Endothelial cell of umbilical vein (primary cell): ENCODE measurements around the gene GATA6. TPM values are rescaled to one million over a fixed set of nuclear protein-coding genes. Genes with fewer than 3 reads are reported as not detected.

ENCODE experiments used
- BruUV-seq: library from RNA; stranded (reverse); fragments of 400-500 nt; replicated peaks from 2 replicates; lab custom pipeline; 2021; lab: Mats Ljungman, UMichigan
- CTCF ChIA-PET: fragments of 300-600, 350-600 bp; sonication (Branson Sonifier 250); formaldehyde crosslinking; loops from one replicate; lab custom pipeline; 2021; ENCODE audit warnings: antibody characterized with exemption, inconsistent platforms; lab: Charles Lee
- POLR2A ChIA-PET: fragments of 300-600, 350-600 bp; sonication (Branson Sonifier 250); formaldehyde crosslinking; loops from one replicate; lab custom pipeline; 2021; ENCODE audit warnings: antibody characterized with exemption, inconsistent platforms; lab: Charles Lee
- DNase-seq: peaks from one replicate; pipeline ENCODE4 v3.0.0-alpha.2; 2011; ENCODE audit warnings: low read depth, low spot score
- FAIRE-seq: peaks from 2 replicates; lab custom pipeline; 2011; peaks lifted over from hg19 to GRCh38; lab: Jason Lieb, UNC
- H2AFZ ChIP-seq: 2 replicates; pipeline ENCODE4 v1.6.0; 2012; ENCODE audit warnings: low read depth, low read length, control low read depth, inconsistent platforms
- H3K27ac ChIP-seq: 2 replicates; pipeline ENCODE4 v1.5.1; 2011; ENCODE audit warnings: low read depth, mild to moderate bottlenecking, control low read depth, low read length, moderate library complexity; ENCODE audit not compliant: insufficient read depth
- H3K27me3 ChIP-seq, 2 experiments: 2 replicates each; pipeline versions ENCODE4 v1.6.0 to v1.6.1; 2011; ENCODE audit warnings: low read length in 2 of 2, mixed read lengths in 1 of 2; ENCODE audit not compliant: control insufficient read depth in 2 of 2, insufficient read depth in 2 of 2
- H3K36me3 ChIP-seq, 2 experiments: 2 replicates in 1 of 2; 3 replicates in 1 of 2; pipeline ENCODE4 v1.5.1; 2011; ENCODE audit warnings: low read length in 2 of 2, mild to moderate bottlenecking in 1 of 2, moderate library complexity in 1 of 2; ENCODE audit not compliant: control insufficient read depth in 2 of 2, insufficient read depth in 2 of 2; ENCODE audit errors: extremely low read depth in 1 of 2
- H3K4me1 ChIP-seq: 3 replicates; pipeline ENCODE4 v1.5.1; 2011; ENCODE audit warnings: mild to moderate bottlenecking, low read length; ENCODE audit not compliant: control insufficient read depth, insufficient read depth; ENCODE audit errors: extremely low read depth
- H3K4me2 ChIP-seq: 2 replicates; pipeline ENCODE4 v1.6.1; 2011; ENCODE audit warnings: low read length, control low read depth, mixed read lengths; ENCODE audit not compliant: insufficient read depth
- H3K4me3 ChIP-seq, 3 experiments: fragments of 200-600 bp in 1 of 3; sonication (generic), shearing (Covaris generic) in 1 of 3; replicated peaks in 1 of 3; 2 replicates each; pipeline ENCODE4 v1.5.1; 2011 to 2016; ENCODE audit warnings: control low read depth in 3 of 3, low read length in 3 of 3, mild to moderate bottlenecking in 2 of 3, inconsistent platforms in 1 of 3, low read depth in 1 of 3, moderate library complexity in 1 of 3; ENCODE audit not compliant: insufficient read depth in 1 of 3
- H3K79me2 ChIP-seq: 2 replicates; pipeline ENCODE4 v1.6.0; 2012; ENCODE audit warnings: low read length, inconsistent platforms; ENCODE audit not compliant: control insufficient read depth, insufficient read depth
- H3K9ac ChIP-seq: replicated peaks from 2 replicates; pipeline ENCODE3; 2011; ENCODE audit warnings: low read length, control low read depth; ENCODE audit not compliant: insufficient read depth; ENCODE audit errors: extremely low read depth
- H3K9me1 ChIP-seq: replicated peaks from 3 replicates; pipeline ENCODE4 v1.6.0; 2011; ENCODE audit warnings: mild to moderate bottlenecking, low read length; ENCODE audit not compliant: control insufficient read depth, insufficient read depth; ENCODE audit errors: extremely low read depth
- H3K9me3 ChIP-seq: replicated peaks from 2 replicates; pipeline ENCODE4 v1.5.1; 2012; ENCODE audit warnings: low read length, inconsistent platforms; ENCODE audit not compliant: control insufficient read depth, insufficient read depth
- H4K20me1 ChIP-seq: replicated peaks from 2 replicates; pipeline ENCODE3; 2011; ENCODE audit warnings: mild to moderate bottlenecking, low read length; ENCODE audit not compliant: control insufficient read depth, insufficient read depth; ENCODE audit errors: extremely low read depth
- CTCF ChIP-seq, 2 donors: IDR thresholded peaks; 1 replicate in 1 of 2; 2 replicates in 1 of 2; pipeline ENCODE4 v1.5.1; 2011; ENCODE audit warnings: low read length in 2 of 2, mild to moderate bottlenecking in 2 of 2, moderate library complexity in 2 of 2, control low read depth in 1 of 2, inconsistent platforms in 1 of 2, low read depth in 1 of 2; ENCODE audit not compliant: insufficient read depth in 1 of 2; ENCODE audit errors: extremely low read depth in 1 of 2
- EZH2 ChIP-seq: IDR thresholded peaks from 2 replicates; pipeline ENCODE4 v1.6.1; 2012; ENCODE audit warnings: borderline replicate concordance, low read depth, mild to moderate bottlenecking, moderate library complexity, low read length, inconsistent platforms; ENCODE audit not compliant: severe bottlenecking
- FOS ChIP-seq: IDR thresholded peaks from 2 replicates; pipeline ENCODE4 v1.6.1; 2011; ENCODE audit warnings: mild to moderate bottlenecking, low read length, moderate library complexity, borderline replicate concordance; ENCODE audit not compliant: insufficient read depth
- GATA2 ChIP-seq: IDR thresholded peaks from 2 replicates; pipeline ENCODE4 v1.7.0; 2011; ENCODE audit warnings: low read depth, mild to moderate bottlenecking, moderate library complexity, mixed read lengths, low read length; ENCODE audit not compliant: insufficient read length, insufficient read depth
- JUN ChIP-seq: IDR thresholded peaks from 2 replicates; pipeline ENCODE4 v1.6.1; 2011; ENCODE audit warnings: borderline replicate concordance, low read depth; ENCODE audit not compliant: insufficient read length, insufficient read depth
- MAX ChIP-seq: IDR thresholded peaks from 2 replicates; pipeline ENCODE4 v1.6.1; 2011; ENCODE audit not compliant: insufficient read depth, insufficient read length
- MYC ChIP-seq: IDR thresholded peaks from one replicate; pipeline ENCODE4 v1.6.1; 2011; ENCODE audit warnings: mild to moderate bottlenecking, low read depth, low read length
- POLR2A ChIP-seq: IDR thresholded peaks from 2 replicates; pipeline ENCODE4 v1.6.1; 2012; ENCODE audit warnings: low read depth, mild to moderate bottlenecking, control low read depth, low read length
- POLR2AphosphoS5 ChIP-seq: IDR thresholded peaks from 2 replicates; pipeline ENCODE4 v1.6.1; 2012; ENCODE audit warnings: low read depth, mild to moderate bottlenecking, control low read depth, low read length, moderate library complexity; ENCODE audit not compliant: insufficient read depth
- dilution Hi-C: fragments of 300-500 bp; cut with MboI; formaldehyde crosslinking; loops from one replicate; pipeline ENCODE4 v1.15.0; 2019; ENCODE audit warnings: low sequenced_read_pairs; ENCODE audit not compliant: extremely low pct_ligation_motif_present
- intact Hi-C: fragments of 100-400 bp; cut with micrococcal nuclease; formaldehyde crosslinking; loops from one replicate; pipeline ENCODE4 v1.10.0; 2022
- polyA plus RNA-seq, 4 experiments: library from polyadenylated mRNA; depleted of rRNA in 3 of 4; stranded (reverse) in 3 of 4; unstranded in 1 of 4; fragments of >200 nt; gene quantifications; 2 replicates each; pipeline versions ENCODE4 v1.2.1 to v1.2.3, GENCODE V29; 2011 to 2012; ENCODE audit warnings: missing spikeins in 1 of 4
- total RNA-seq: library from RNA; stranded (reverse); gene quantifications from 2 replicates; pipeline ENCODE4 v1.2.3, GENCODE V29; 2021

The GATA6 gene
- total and polyA plus RNA-seq, 2 donors (not counting 3 experiments of a cell fraction or from before 2014, with no cell fraction given), result 4.1 to 14.6 TPM

- CTCF ChIA-PET, result interaction anchor here (0.7 kb wide), 1 partner anchor 163 kb away, joined by 3 read pairs; no protein-coding TSS in a partner anchor
- intact Hi-C loops, result no loop called here
- TF ChIP-seq CTCF (IDR thresholded peaks at IDR 0.05; ENCODE audit: extremely low read depth in 1 of 2, insufficient read depth in 1 of 2, low read depth in 1 of 2, low read length in 2 of 2) (no peak), POLR2A (no peak)
These were observed 8.3 kb upstream of the GATA6 start for GRCh38 chr18:22161090-22161489.

GRCh38 chr18:22163416-22164161 is 5.8 kb upstream of the GATA6 start:
- intact Hi-C loops, result no loop called here
- CTCF ChIA-PET, result interaction anchor here (0.9 kb wide), 1 partner anchor 399 kb away, joined by 4 read pairs; no protein-coding TSS in a partner anchor

More at GRCh38 chr18:22161090-22161489, 8.3 kb upstream of the GATA6 start:
- Histone ChIP-seq H3K27me3 (peaks cover 30 to 41% of the 10 kb centered on the region in 2 experiments), H3K36me3 (no peaks in the 10 kb centered on the region), H3K4me1 (peaks cover 5% of the 10 kb centered on the region), H3K4me2 (no peak overlapping the region), H2AFZ (no peak overlapping the region), H3K4me3 (no peak overlapping the region), H3K9me3 (no peaks in the 10 kb centered on the region), H3K79me2 (no peaks in the 10 kb centered on the region), H3K9ac (no peak overlapping the region), H3K9me1 (no peaks in the 10 kb centered on the region), H4K20me1 (no peaks in the 10 kb centered on the region), H3K27ac (no peak overlapping the region)
- no peak for FAIRE-seq
- dilution Hi-C loops, result no loop called here
- POLR2A ChIA-PET, result interaction anchor here (0.7 kb wide), 1 partner anchor 142 kb away, joined by 3 read pairs; no protein-coding TSS in a partner anchor
- no TSS peak for BruUV-seq
- no peak for DNase-seq

More at GRCh38 chr18:22163416-22164161, 5.8 kb upstream of the GATA6 start:
- Histone ChIP-seq H4K20me1 (no peaks in the 10 kb centered on the region), H3K9me3 (no peaks in the 10 kb centered on the region), H3K27me3 (peaks cover 47 to 64% of the 10 kb centered on the region in 2 experiments), H3K9ac (no peak overlapping the region), H3K4me3 (no peak overlapping the region), H2AFZ (no peak overlapping the region), H3K4me2 (no peak overlapping the region), H3K36me3 (no peaks in the 10 kb centered on the region), H3K27ac (no peak overlapping the region), H3K79me2 (no peaks in the 10 kb centered on the region), H3K9me1 (no peaks in the 10 kb centered on the region), H3K4me1 (peaks cover 24% of the 10 kb centered on the region)
- BruUV-seq, result no TSS peak
- DNase-seq (no peak), FAIRE-seq (no peak)
- dilution Hi-C loops, result no loop called here
- POLR2A ChIA-PET, result no interaction called here
- TF ChIP-seq POLR2A (no peak), MAX (no peak), POLR2AphosphoS5 (no peak), GATA2 (no peak), MYC (no peak), JUN (no peak), CTCF (IDR thresholded peaks at IDR 0.05; ENCODE audit: extremely low read depth in 1 of 2, insufficient read depth in 1 of 2, low read depth in 1 of 2, low read length in 2 of 2) (no peak), EZH2 (no peak), FOS (no peak)
